ENCODE measurements around the gene MFAP4. TPM values are rescaled to one million over a fixed set of nuclear protein-coding genes. Genes with fewer than 3 reads are reported as not detected.

The MFAP4 gene
- total and polyA plus RNA-seq, 9 of the 15 experiments (the other 6 are each of a cell fraction or from before 2014, with no cell fraction given) = 0.07 to 0.24 TPM; not detected in 7

GRCh38 chr17:19377602-19378415 is 9.2 kb downstream of the MFAP4 start (continued):
- TF ChIP-seq RBM39 (optimal IDR thresholded peaks at IDR 0.05; ENCODE audit: low read depth, low read length) (no peak), PML (IDR thresholded peaks at IDR 0.05; ENCODE audit: low read length) (peak; percentile 42; the same call in 1 of the 2 replicates), GATAD2A (IDR thresholded peaks at IDR 0.05) (no peak), BMI1 (IDR thresholded peaks at IDR 0.05; ENCODE audit: low read length) (no peak), ZNF282 (CRISPR knock-in tag; IDR thresholded peaks at IDR 0.05) (no peak), ZNF146 (CRISPR knock-in tag; IDR thresholded peaks at IDR 0.05; ENCODE audit: unreplicated experiment) (no peak), MEF2D (tag; conservative IDR thresholded peaks at IDR 0.05; ENCODE audit: low read depth) (no peak), TFAP4 (CRISPR knock-in tag; IDR thresholded peaks at IDR 0.05; ENCODE audit: borderline replicate concordance) (peak; percentile 44; the same call in 1 of the 2 replicates), E2F4 (CRISPR knock-in tag; IDR thresholded peaks at IDR 0.05; ENCODE audit: low read depth) (no peak), ESRRA (IDR thresholded peaks at IDR 0.05; ENCODE audit: borderline replicate concordance, low read depth) (peak; percentile 58; the same call in 1 of the 2 replicates), RFX5 (IDR thresholded peaks at IDR 0.05; ENCODE audit: low read depth, low read length) (no peak), SMAD3 (CRISPR knock-in tag; conservative IDR thresholded peaks at IDR 0.05) (0 out of 2 replicates have a peak, but pooled peaks have one; percentile 3), ATF4 (CRISPR knock-in tag; IDR thresholded peaks at IDR 0.05) (no peak), TFAM (CRISPR knock-in tag; conservative IDR thresholded peaks at IDR 0.05) (no peak), NFE2 (IDR thresholded peaks at IDR 0.05; ENCODE audit: low read depth) (no peak), SRSF3 (IDR thresholded peaks at IDR 0.05; ENCODE audit: insufficient read depth, low read length) (no peak), ZNF75A (CRISPR knock-in tag; IDR thresholded peaks at IDR 0.05) (no peak), VEZF1 (CRISPR knock-in tag; IDR thresholded peaks at IDR 0.05) (peak; percentile 82; the same call in 1 of the 2 replicates), DACH1 (IDR thresholded peaks at IDR 0.05; ENCODE audit: partially characterized antibody) (no peak), MAZ (CRISPR knock-in tag; conservative IDR thresholded peaks at IDR 0.05 in 1 of 2, IDR thresholded peaks at IDR 0.05 in 1 of 2) (peak in 1 of 2 experiments; percentile 52; a peak in 2 of 4 replicates), POLR3G (IDR thresholded peaks at IDR 0.05; ENCODE audit: extremely low read depth, insufficient read length, insufficient replicate concordance) (no peak), SPI1 (IDR thresholded peaks at IDR 0.05; ENCODE audit: borderline replicate concordance, low read depth, low read length) (0 out of 2 replicates have a peak, but pooled peaks have one; percentile 3)
- TF ChIP-seq, protein P1, sequence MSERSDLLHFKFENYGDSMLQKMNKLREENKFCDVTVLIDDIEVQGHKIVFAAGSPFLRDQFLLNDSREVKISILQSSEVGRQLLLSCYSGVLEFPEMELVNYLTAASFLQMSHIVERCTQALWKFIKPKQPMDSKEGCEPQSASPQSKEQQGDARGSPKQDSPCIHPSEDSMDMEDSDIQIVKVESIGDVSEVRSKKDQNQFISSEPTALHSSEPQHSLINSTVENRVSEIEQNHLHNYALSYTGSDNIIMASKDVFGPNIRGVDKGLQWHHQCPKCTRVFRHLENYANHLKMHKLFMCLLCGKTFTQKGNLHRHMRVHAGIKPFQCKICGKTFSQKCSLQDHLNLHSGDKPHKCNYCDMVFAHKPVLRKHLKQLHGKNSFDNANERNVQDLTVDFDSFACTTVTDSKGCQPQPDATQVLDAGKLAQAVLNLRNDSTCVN (CRISPR knock-in tag; IDR thresholded peaks at IDR 0.05) = no peak
